ENCODE measurements around the gene HAAO.

The HAAO gene

GRCh38 chr2:42812899-42813479 is 20.6 kb upstream of the HAAO start:
- no peak for FAIRE-seq

- FAIRE-seq, result no peak
Observed at GRCh38 chr2:42810971-42811811, 18.8 kb upstream of the HAAO start.

- FAIRE-seq, result no peak
Observed at GRCh38 chr2:42810121-42810970, 18.0 kb upstream of the HAAO start.

- no peak for FAIRE-seq
Observed at GRCh38 chr2:42809819-42810120, 17.4 kb upstream of the HAAO start.

GRCh38 chr2:42809131-42809818 is 16.9 kb upstream of the HAAO start:
- peak; percentile 63 for FAIRE-seq

GRCh38 chr2:42808301-42808700 is 15.9 kb upstream of the HAAO start:
- no peak for FAIRE-seq

GRCh38 chr2:42806786-42807185 is 14.4 kb upstream of the HAAO start:
- FAIRE-seq, result no peak

- FAIRE-seq, result no peak
Observed at GRCh38 chr2:42804891-42805290, 12.5 kb upstream of the HAAO start.

GRCh38 chr2:42804338-42804737 is 12.0 kb upstream of the HAAO start:
- no peak for FAIRE-seq

- FAIRE-seq, result no peak
Observed at GRCh38 chr2:42802150-42802549, 9.8 kb upstream of the HAAO start.

GRCh38 chr2:42801381-42801780 is 9.0 kb upstream of the HAAO start:
- no peak for FAIRE-seq

GRCh38 chr2:42800981-42801380 is 8.6 kb upstream of the HAAO start:
- FAIRE-seq, result no peak

GRCh38 chr2:42800461-42800962 is 8.1 kb upstream of the HAAO start:
- FAIRE-seq, result no peak

- FAIRE-seq, result no peak
Observed at GRCh38 chr2:42799881-42800280, 7.5 kb upstream of the HAAO start.

GRCh38 chr2:42797281-42797680 is 4.9 kb upstream of the HAAO start:
- no peak for FAIRE-seq

GRCh38 chr2:42796427-42797248 is 4.3 kb upstream of the HAAO start:
- no peak for FAIRE-seq

GRCh38 chr2:42795841-42796301 is 3.5 kb upstream of the HAAO start:
- no peak for FAIRE-seq

- FAIRE-seq, result no peak
Observed at GRCh38 chr2:42795275-42795674, 2.9 kb upstream of the HAAO start.

- FAIRE-seq, result no peak
Observed at GRCh38 chr2:42794271-42795046, 2.1 kb upstream of the HAAO start.

- FAIRE-seq, result no peak
Observed at GRCh38 chr2:42793334-42794270, 1.2 kb upstream of the HAAO start.

Data from endometrium (tissue), 2 donors.